ENCODE measurements around the gene CUL9. TPM values are rescaled to one million over a fixed set of nuclear protein-coding genes. Genes with fewer than 3 reads are reported as not detected.

The CUL9 gene
- polyA plus RNA-seq, 1 donor from 2014 or later = 65.0 TPM

- Histone ChIP-seq H2AFZ (ENCODE audit: low read depth, low read length) (no peak overlapping the region), H3K27ac (ENCODE audit: low read length) (no peak overlapping the region), H3K4me2 (ENCODE audit: low read length) (no peak overlapping the region), H3K9ac (ENCODE audit: low read length) (no peak overlapping the region), H4K20me1 (ENCODE audit: insufficient read depth) (no peaks in the 10 kb centered on the region), H3K9me3 (ENCODE audit: low read length) (no peaks in the 10 kb centered on the region), H3F3A (ENCODE audit: insufficient read depth, low read length, poor library complexity, severe bottlenecking) (no peaks in the 10 kb centered on the region), H3K36me3 (ENCODE audit: insufficient read depth, low read length) (peaks cover 13% of the 10 kb centered on the region), H3K27me3 (ENCODE audit: insufficient read depth, low read depth, low read length) (no peaks in the 10 kb centered on the region), H3K79me2 (replicated peaks; ENCODE audit: insufficient read depth, low read length) (no peaks in the 10 kb centered on the region), H3K4me3 (ENCODE audit: low read length) (no peak overlapping the region), H3K9me2 (ENCODE audit: insufficient read depth, low read length) (no peaks in the 10 kb centered on the region)
- TF ChIP-seq RAD21 (conservative IDR thresholded peaks at IDR 0.05) (no peak), REST (IDR thresholded peaks at IDR 0.05; ENCODE audit: borderline replicate concordance) (no peak), CTCF (IDR thresholded peaks at IDR 0.05; ENCODE audit: poor library complexity, severe bottlenecking) (no peak), MXI1 (conservative IDR thresholded peaks at IDR 0.05; ENCODE audit: poor library complexity, severe bottlenecking) (no peak), POLR2AphosphoS5 (IDR thresholded peaks at IDR 0.05) (no peak), SMC3 (conservative IDR thresholded peaks at IDR 0.05; ENCODE audit: poor library complexity) (no peak), EP300 (conservative IDR thresholded peaks at IDR 0.05; ENCODE audit: poor library complexity, severe bottlenecking) (no peak), EZH2 (IDR thresholded peaks at IDR 0.05; ENCODE audit: borderline replicate concordance, insufficient read depth, low read length, poor library complexity, severe bottlenecking) (no peak), TAF1 (IDR thresholded peaks at IDR 0.05; ENCODE audit: low read depth) (no peak)
These were observed 72.8 kb downstream of the CUL9 start for GRCh38 chr6:43254846-43255245.

DNA sequence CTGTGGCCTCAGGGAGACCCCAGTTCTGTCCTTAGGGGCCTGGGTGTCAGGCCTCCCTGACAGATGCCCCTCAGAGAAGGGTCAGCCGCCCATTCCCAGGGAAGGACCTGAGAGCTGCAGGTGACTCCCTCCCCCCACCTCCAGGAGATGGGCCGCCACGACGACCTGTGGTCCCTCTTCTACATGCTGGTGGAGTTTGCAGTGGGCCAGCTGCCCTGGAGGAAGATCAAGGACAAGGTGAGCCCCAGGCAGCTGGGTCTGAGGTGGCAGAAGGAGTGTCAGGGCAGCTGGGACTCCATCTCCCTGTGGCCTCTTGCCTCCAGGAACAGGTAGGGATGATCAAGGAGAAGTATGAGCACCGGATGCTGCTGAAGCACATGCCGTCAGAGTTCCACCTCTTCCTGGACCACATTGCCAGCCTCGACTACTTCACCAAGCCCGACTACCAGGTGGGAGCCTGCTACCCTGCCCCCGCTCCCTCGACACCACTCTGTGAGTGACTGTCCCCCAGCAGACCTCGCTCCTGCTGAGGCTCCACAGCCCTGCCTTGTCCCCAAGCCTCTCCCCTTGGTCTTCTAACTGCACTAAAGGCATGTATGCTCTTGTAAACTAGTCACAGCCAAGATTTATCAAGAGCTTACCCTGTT, 73.5 kb downstream of the CUL9 start:
- no peaks in the 10 kb centered on the region for H4K20me1 ChIP-seq (ENCODE audit: insufficient read depth)
- H3F3A ChIP-seq (ENCODE audit: insufficient read depth, low read length, poor library complexity, severe bottlenecking) = no peaks in the 10 kb centered on the region
- H3K9ac ChIP-seq (ENCODE audit: low read length) = no peak overlapping the region
- H3K4me2 ChIP-seq (ENCODE audit: low read length) = no peak overlapping the region
- no peak overlapping the region for H3K27ac ChIP-seq (ENCODE audit: low read length)
- no peaks in the 10 kb centered on the region for H3K79me2 ChIP-seq (replicated peaks; ENCODE audit: insufficient read depth, low read length)
- H3K36me3 ChIP-seq (ENCODE audit: insufficient read depth, low read length) = peaks cover 13% of the 10 kb centered on the region
- H2AFZ ChIP-seq (ENCODE audit: low read depth, low read length) = no peak overlapping the region
- no peaks in the 10 kb centered on the region for H3K9me3 ChIP-seq (ENCODE audit: low read length)
- TF ChIP-seq SMC3 (conservative IDR thresholded peaks at IDR 0.05; ENCODE audit: poor library complexity) (no peak), EZH2 (IDR thresholded peaks at IDR 0.05; ENCODE audit: borderline replicate concordance, insufficient read depth, low read length, poor library complexity, severe bottlenecking) (no peak), POLR2AphosphoS5 (IDR thresholded peaks at IDR 0.05) (no peak), CTCF (IDR thresholded peaks at IDR 0.05; ENCODE audit: poor library complexity, severe bottlenecking) (no peak), EP300 (conservative IDR thresholded peaks at IDR 0.05; ENCODE audit: poor library complexity, severe bottlenecking) (no peak)
- no peaks in the 10 kb centered on the region for H3K9me2 ChIP-seq (ENCODE audit: insufficient read depth, low read length)
- H3K4me3 ChIP-seq (ENCODE audit: low read length) = no peak overlapping the region
- no peaks in the 10 kb centered on the region for H3K27me3 ChIP-seq (ENCODE audit: insufficient read depth, low read depth, low read length)
